Large intestine (tissue), 3 donors: ENCODE data around the gene KCNG2. TPM values are rescaled to one million over a fixed set of nuclear protein-coding genes. Genes with fewer than 3 reads are reported as not detected.
"Not testable (repeated sequence)": the region's sequence is repeated elsewhere in the genome, so short reads cannot be mapped to it uniquely, and the experiment has no call there.

Experiments used
- DNase-seq, 2 donors: peaks; one replicate each; pipeline versions ENCODE4 v3.0.0 to v3.0.0-alpha.2; 2013
- H3K27ac ChIP-seq: one replicate; pipeline ENCODE4 v1.5.1; 2013; ENCODE audit warnings: low read length
- H3K27me3 ChIP-seq: 2 replicates; pipeline ENCODE4 v1.6.1; 2013; ENCODE audit warnings: low read length; ENCODE audit not compliant: control insufficient read depth, insufficient read depth
- H3K36me3 ChIP-seq: 2 replicates; pipeline ENCODE4 v1.6.1; 2013; ENCODE audit warnings: low read length; ENCODE audit not compliant: control insufficient read depth, insufficient read depth
- H3K4me1 ChIP-seq: one replicate; pipeline ENCODE4 v1.6.1; 2013; ENCODE audit warnings: low read length; ENCODE audit not compliant: control insufficient read depth, insufficient read depth
- H3K4me3 ChIP-seq: one replicate; pipeline ENCODE4 v1.5.1; 2013; ENCODE audit warnings: low read length
- H3K9me3 ChIP-seq: one replicate; pipeline ENCODE4 v1.6.1; 2013; ENCODE audit warnings: mild to moderate bottlenecking, low read depth, low read length, moderate library complexity; ENCODE audit not compliant: control insufficient read depth
- WGBS: methylation state at CpG from one replicate; pipeline ENCODE4 v1.1.5; 2013; ENCODE audit warnings: low lambda C conversion rate; ENCODE audit not compliant: insufficient coverage; 5-methylcytosine and 5-hydroxymethylcytosine counted together
- polyA plus RNA-seq: library from polyadenylated mRNA; unstranded; fragments of 120-200 nt; gene quantifications from one replicate; pipeline ENCODE4 v1.2.1, GENCODE V29; 2013

KCNG2 gene
- polyA plus RNA-seq, 1 donor = 0.46 TPM

- WGBS = 100% methylated on average over 2 of the region's 25 CpGs
- not testable (repeated sequence) for H3K4me1 ChIP-seq, H3K36me3 ChIP-seq, DNase-seq, H3K9me3 ChIP-seq, H3K4me3 ChIP-seq, H3K27ac ChIP-seq, H3K27me3 ChIP-seq
Observed at GRCh38 chr18:79878246-79878645, 80.5 kb downstream of the KCNG2 start.

DNA sequence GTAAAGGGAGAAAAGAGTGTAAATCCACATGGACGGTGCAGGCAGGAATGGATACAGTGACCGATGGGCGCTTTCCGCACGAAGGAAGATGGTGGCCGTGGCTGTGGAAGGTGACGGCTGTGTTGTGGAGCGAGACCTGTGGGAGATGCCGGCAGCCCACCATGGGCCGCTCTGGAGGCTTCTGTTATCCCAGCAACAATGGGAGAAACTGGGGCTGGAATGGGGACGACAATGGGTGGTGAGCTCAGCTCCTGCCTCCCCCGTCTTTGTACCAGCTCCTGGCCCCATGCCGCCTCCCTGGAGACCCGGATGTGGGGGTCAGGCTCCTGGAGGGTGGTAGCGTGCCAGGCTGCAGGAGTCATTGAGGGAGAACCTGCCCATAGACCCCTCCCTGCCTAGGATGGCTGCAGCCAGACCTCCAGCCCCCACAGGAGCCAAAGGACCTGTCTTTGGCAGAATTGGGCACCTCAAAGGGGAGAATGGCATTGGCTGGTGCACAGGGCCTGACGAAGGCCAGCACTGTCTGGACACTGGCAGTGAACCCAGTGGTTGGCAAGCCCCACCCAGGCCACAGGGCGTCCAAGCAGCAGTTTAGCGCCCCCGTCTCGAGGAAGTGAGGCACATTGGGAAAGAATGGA, 81.1 kb downstream of the KCNG2 start:
- no peak for DNase-seq
- WGBS = no CpG with 5 or more reads among the region's 20 CpGs
- H3K27me3 ChIP-seq = no peaks in the 10 kb centered on the region

GRCh38 chr18:79879566-79879965, 81.8 kb downstream of the KCNG2 start:
- DNase-seq = no peak
- no CpG with 5 or more reads among the region's 12 CpGs for WGBS
- Histone ChIP-seq H3K9me3 (peaks cover 17% of the 10 kb centered on the region), H3K4me1 (peaks cover 2% of the 10 kb centered on the region), H3K36me3 (no peaks in the 10 kb centered on the region), H3K27ac (no peak overlapping the region), H3K4me3 (no peak overlapping the region), H3K27me3 (no peaks in the 10 kb centered on the region)

More for the DNA sequence above, 81.1 kb downstream of the KCNG2 start:
- no peak overlapping the region for H3K27ac ChIP-seq
- no peak overlapping the region for H3K4me3 ChIP-seq
- H3K9me3 ChIP-seq = peaks cover 11% of the 10 kb centered on the region
- H3K4me1 ChIP-seq = peaks cover 2% of the 10 kb centered on the region
- no peaks in the 10 kb centered on the region for H3K36me3 ChIP-seq

GRCh38 chr18:79881695-79882094, 84.0 kb downstream of the KCNG2 start:
- Histone ChIP-seq H3K9me3 (peaks cover 26% of the 10 kb centered on the region), H3K27me3 (no peaks in the 10 kb centered on the region), H3K4me1 (peaks cover 2% of the 10 kb centered on the region), H3K27ac (no peak overlapping the region), H3K36me3 (no peaks in the 10 kb centered on the region), H3K4me3 (no peak overlapping the region)
- DNase-seq = no peak
- 89% methylated on average over 6 of the region's 11 CpGs for WGBS

DNA sequence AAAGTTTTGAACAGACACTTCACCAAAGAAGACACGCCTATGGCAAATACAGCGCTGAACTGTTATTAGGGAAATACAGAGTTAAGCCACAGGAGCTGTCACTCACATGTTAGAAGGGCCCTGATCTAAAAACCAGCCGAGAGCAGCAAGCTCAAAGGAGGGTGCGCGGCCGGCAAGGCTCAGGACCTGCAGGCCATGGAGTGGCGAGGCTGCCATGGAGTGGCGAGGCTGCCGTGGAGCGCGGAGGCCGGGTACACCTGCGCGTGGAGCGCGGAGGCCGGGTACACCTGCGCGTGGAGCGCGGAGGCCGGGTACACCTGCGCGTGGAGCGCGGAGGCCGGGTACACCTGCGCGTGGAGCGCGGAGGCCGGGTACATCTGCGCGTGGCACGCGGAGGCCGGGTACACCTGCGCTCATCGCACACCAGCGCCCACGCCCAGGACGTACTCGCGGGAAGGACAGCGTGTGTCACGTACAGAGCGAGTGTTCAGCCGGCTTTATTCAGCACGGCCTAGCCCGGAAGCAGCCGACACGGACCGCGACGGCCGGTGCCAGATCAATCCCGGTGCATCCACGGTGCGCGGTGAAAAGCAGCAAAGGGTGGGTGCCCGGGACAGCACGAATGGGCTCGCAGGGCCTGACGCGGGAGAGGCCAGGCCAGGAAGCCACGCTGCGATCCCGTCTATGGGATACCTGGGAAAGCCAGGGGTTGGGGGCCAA, 84.9 kb downstream of the KCNG2 start:
- no CpG with 5 or more reads among the region's 68 CpGs for WGBS
- no peak overlapping the region for H3K27ac ChIP-seq
- H3K9me3 ChIP-seq = peaks cover 35% of the 10 kb centered on the region
- H3K4me1 ChIP-seq = no peaks in the 10 kb centered on the region
- no peaks in the 10 kb centered on the region for H3K27me3 ChIP-seq
- H3K36me3 ChIP-seq = no peaks in the 10 kb centered on the region
- DNase-seq = no peak
- no peak overlapping the region for H3K4me3 ChIP-seq

- WGBS = no CpG with 5 or more reads among the region's 31 CpGs
- H3K36me3 ChIP-seq = no peaks in the 10 kb centered on the region
- no peaks in the 10 kb centered on the region for H3K27me3 ChIP-seq
- no peaks in the 10 kb centered on the region for H3K4me1 ChIP-seq
- peaks cover 45% of the 10 kb centered on the region for H3K9me3 ChIP-seq
- no peak overlapping the region for H3K27ac ChIP-seq
- DNase-seq = no peak
- no peak overlapping the region for H3K4me3 ChIP-seq
Observed at GRCh38 chr18:79883461-79884293, 85.9 kb downstream of the KCNG2 start.

DNA sequence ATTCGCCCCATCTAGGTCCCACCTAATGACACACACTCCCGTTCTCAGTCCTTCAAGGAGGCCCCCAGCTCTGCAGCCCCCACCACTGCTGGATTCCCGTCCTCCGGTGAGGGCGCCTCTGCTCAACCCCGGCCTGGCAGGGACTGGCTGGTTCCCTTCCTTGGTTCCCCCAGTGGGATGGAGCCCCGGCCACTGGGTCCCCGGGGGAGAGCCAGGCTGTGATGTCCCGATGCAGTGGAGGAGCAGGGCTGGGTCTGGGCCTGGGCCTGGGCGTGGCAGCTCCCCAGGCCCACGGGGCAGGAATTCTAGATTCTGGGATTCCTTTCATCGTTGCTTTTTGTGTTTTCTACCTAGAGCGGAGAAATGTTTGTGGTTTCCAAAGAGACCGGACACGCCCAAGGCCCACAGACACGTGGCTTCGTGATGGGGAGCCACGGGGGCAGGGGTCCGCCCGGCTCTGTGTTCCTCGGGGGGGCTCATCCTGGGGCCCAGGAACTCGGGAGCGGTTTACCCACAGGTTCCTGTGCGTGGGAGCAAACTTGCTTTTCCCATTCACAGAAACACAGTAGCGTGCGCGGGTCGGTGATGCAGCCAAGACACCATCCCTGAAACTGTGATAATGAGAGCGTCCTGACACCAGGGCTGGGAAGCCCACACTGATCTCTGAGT, 86.7 kb downstream of the KCNG2 start:
- no peak overlapping the region for H3K27ac ChIP-seq
- H3K4me3 ChIP-seq = no peak overlapping the region
- no peaks in the 10 kb centered on the region for H3K27me3 ChIP-seq
- no peak for DNase-seq
- no peaks in the 10 kb centered on the region for H3K36me3 ChIP-seq
- H3K9me3 ChIP-seq = peaks cover 47% of the 10 kb centered on the region
- no CpG with 5 or more reads among the region's 29 CpGs for WGBS
- no peaks in the 10 kb centered on the region for H3K4me1 ChIP-seq

GRCh38 chr18:79884963-79885728, 87.4 kb downstream of the KCNG2 start:
- no peaks in the 10 kb centered on the region for H3K4me1 ChIP-seq
- H3K27ac ChIP-seq = no peak overlapping the region
- WGBS = no CpG with 5 or more reads among the region's 25 CpGs
- no peak overlapping the region for H3K4me3 ChIP-seq
- no peaks in the 10 kb centered on the region for H3K36me3 ChIP-seq
- no peaks in the 10 kb centered on the region for H3K27me3 ChIP-seq
- DNase-seq = no peak
- peaks cover 47% of the 10 kb centered on the region for H3K9me3 ChIP-seq

GRCh38 chr18:79887181-79888000, 89.7 kb downstream of the KCNG2 start:
- no CpG with 5 or more reads among the region's 30 CpGs for WGBS
- peaks cover 46% of the 10 kb centered on the region for H3K9me3 ChIP-seq

More at GRCh38 chr18:79887181-79888000, 89.7 kb downstream of the KCNG2 start:
- Histone ChIP-seq H3K36me3 (no peaks in the 10 kb centered on the region), H3K4me1 (no peaks in the 10 kb centered on the region), H3K27me3 (no peaks in the 10 kb centered on the region), H3K4me3 (no peak overlapping the region), H3K27ac (no peak overlapping the region)
- DNase-seq = no peak
